Endodermal cell (in vitro differentiated cells): ENCODE data around the gene NCLN. TPM values are rescaled to one million over a fixed set of nuclear protein-coding genes. Genes with fewer than 3 reads are reported as not detected.

Experiments used
- DNase-seq: peaks from one replicate; pipeline ENCODE4 v3.0.0-alpha.2; 2017
- H3K27ac ChIP-seq: 2 replicates; pipeline ENCODE4 v1.5.1; 2013; ENCODE audit warnings: mild to moderate bottlenecking, low read depth, low read length, moderate library complexity
- H3K27me3 ChIP-seq: 2 replicates; pipeline ENCODE4 v1.6.1; 2013; ENCODE audit warnings: mild to moderate bottlenecking, low read length, moderate library complexity; ENCODE audit not compliant: insufficient read depth, control insufficient read depth, poor library complexity, severe bottlenecking
- H3K36me3 ChIP-seq: 2 replicates; pipeline ENCODE4 v1.7.0; 2013; ENCODE audit warnings: mild to moderate bottlenecking, low read length, moderate library complexity; ENCODE audit not compliant: control insufficient read depth, insufficient read depth
- H3K4me1 ChIP-seq: one replicate; pipeline ENCODE4 v1.7.0; 2013; ENCODE audit warnings: low read length; ENCODE audit not compliant: control insufficient read depth, insufficient read depth
- H3K4me3 ChIP-seq: 2 replicates; pipeline ENCODE4 v1.5.1; 2013; ENCODE audit warnings: mild to moderate bottlenecking, low read length, moderate library complexity
- H3K9ac ChIP-seq: 2 replicates; pipeline ENCODE4 v1.6.1; 2013; ENCODE audit warnings: mild to moderate bottlenecking, low read length, moderate library complexity; ENCODE audit not compliant: poor library complexity, severe bottlenecking; ENCODE audit errors: extremely low read depth
- H3K9me3 ChIP-seq: 2 replicates; pipeline ENCODE4 v1.6.1; 2013; ENCODE audit warnings: mild to moderate bottlenecking, low read length, moderate library complexity; ENCODE audit not compliant: control insufficient read depth
- H3K27ac Mint-ChIP-seq: 2 replicates; pipeline ENCODE4 v1.8.0; 2020; ENCODE audit warnings: mixed read lengths
- H3K27me3 Mint-ChIP-seq: 2 replicates; pipeline ENCODE4 v1.8.0; 2021; ENCODE audit warnings: mild to moderate bottlenecking, mixed read lengths; ENCODE audit not compliant: insufficient read depth
- H3K36me3 Mint-ChIP-seq: 2 replicates; pipeline ENCODE4 v1.8.0; 2020; ENCODE audit warnings: low read depth, mixed read lengths
- H3K4me1 Mint-ChIP-seq: 2 replicates; pipeline ENCODE4 v1.8.0; 2020; ENCODE audit warnings: mixed read lengths
- H3K4me3 Mint-ChIP-seq: 2 replicates; pipeline ENCODE4 v1.8.0; 2020; ENCODE audit warnings: mild to moderate bottlenecking, moderate library complexity, mixed read lengths
- H3K9me3 Mint-ChIP-seq: 2 replicates; pipeline ENCODE4 v1.8.0; 2020; ENCODE audit warnings: mild to moderate bottlenecking, mixed read lengths
- WGBS, 2 experiments: methylation state at CpG; one replicate each; pipeline versions ENCODE4 v1.1.5 to v1.1.7; 2013; ENCODE audit warnings: missing lambda C conversion rate in 2 of 2, mixed read lengths in 1 of 2; ENCODE audit not compliant: insufficient coverage in 1 of 2, insufficient read length in 1 of 2; 5-methylcytosine and 5-hydroxymethylcytosine counted together
- total RNA-seq, 2 donors: library from RNA; stranded (reverse); fragmentation: NEBNext Ultra II Directional in 1 of 2; extraction: Animal tissue kit (Norgen Biotek cat#: 25700) in 1 of 2; gene quantifications; 2 replicates in 1 of 2; 3 replicates in 1 of 2; pipeline ENCODE4 v1.2.1, GENCODE V29; 2021
- TF ChIP-seq, protein P1 (sequence below): fragments of 200-600 bp; sonication (generic); conservative IDR thresholded peaks from 2 replicates; pipeline ENCODE4 v1.5.0; 2021; ENCODE audit warnings: antibody characterized with exemption, mild to moderate bottlenecking

The NCLN gene
- total RNA-seq, 2 donors from 2014 or later: 80.6 to 91.2 TPM

DNA sequence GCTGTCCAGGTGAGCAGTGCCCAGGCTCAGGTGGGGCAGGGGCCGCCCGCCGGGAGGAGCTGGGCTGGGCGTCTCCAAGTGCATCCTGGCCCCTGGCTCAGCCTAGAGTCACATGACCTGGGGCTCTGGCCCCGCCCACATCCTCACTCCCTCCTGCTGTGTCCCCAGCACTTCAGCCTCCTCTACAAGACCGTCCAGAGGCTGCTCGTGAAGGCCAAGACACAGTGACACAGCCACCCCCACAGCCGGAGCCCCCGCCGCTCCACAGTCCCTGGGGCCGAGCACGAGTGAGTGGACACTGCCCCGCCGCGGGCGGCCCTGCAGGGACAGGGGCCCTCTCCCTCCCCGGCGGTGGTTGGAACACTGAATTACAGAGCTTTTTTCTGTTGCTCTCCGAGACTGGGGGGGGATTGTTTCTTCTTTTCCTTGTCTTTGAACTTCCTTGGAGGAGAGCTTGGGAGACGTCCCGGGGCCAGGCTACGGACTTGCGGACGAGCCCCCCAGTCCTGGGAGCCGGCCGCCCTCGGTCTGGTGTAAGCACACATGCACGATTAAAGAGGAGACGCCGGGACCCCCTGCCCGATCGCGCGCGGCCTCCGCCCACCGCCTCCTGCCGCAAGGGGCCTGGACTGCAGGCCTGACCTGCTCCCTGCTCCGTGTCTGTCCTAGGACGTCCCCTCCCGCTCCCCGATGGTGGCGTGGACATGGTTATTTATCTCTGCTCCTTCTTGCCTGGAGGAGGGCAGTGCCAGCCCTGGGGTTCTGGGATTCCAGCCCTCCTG is 21.9 kb downstream of the NCLN start:
- no peaks in the 10 kb centered on the region for H3K4me1 ChIP-seq
- 89 to 93% methylated on average over 17 to 42 of the region's 43 CpGs for WGBS, 2 experiments
- TF ChIP-seq, protein P1, sequence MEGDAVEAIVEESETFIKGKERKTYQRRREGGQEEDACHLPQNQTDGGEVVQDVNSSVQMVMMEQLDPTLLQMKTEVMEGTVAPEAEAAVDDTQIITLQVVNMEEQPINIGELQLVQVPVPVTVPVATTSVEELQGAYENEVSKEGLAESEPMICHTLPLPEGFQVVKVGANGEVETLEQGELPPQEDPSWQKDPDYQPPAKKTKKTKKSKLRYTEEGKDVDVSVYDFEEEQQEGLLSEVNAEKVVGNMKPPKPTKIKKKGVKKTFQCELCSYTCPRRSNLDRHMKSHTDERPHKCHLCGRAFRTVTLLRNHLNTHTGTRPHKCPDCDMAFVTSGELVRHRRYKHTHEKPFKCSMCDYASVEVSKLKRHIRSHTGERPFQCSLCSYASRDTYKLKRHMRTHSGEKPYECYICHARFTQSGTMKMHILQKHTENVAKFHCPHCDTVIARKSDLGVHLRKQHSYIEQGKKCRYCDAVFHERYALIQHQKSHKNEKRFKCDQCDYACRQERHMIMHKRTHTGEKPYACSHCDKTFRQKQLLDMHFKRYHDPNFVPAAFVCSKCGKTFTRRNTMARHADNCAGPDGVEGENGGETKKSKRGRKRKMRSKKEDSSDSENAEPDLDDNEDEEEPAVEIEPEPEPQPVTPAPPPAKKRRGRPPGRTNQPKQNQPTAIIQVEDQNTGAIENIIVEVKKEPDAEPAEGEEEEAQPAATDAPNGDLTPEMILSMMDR: no peak

DNA sequence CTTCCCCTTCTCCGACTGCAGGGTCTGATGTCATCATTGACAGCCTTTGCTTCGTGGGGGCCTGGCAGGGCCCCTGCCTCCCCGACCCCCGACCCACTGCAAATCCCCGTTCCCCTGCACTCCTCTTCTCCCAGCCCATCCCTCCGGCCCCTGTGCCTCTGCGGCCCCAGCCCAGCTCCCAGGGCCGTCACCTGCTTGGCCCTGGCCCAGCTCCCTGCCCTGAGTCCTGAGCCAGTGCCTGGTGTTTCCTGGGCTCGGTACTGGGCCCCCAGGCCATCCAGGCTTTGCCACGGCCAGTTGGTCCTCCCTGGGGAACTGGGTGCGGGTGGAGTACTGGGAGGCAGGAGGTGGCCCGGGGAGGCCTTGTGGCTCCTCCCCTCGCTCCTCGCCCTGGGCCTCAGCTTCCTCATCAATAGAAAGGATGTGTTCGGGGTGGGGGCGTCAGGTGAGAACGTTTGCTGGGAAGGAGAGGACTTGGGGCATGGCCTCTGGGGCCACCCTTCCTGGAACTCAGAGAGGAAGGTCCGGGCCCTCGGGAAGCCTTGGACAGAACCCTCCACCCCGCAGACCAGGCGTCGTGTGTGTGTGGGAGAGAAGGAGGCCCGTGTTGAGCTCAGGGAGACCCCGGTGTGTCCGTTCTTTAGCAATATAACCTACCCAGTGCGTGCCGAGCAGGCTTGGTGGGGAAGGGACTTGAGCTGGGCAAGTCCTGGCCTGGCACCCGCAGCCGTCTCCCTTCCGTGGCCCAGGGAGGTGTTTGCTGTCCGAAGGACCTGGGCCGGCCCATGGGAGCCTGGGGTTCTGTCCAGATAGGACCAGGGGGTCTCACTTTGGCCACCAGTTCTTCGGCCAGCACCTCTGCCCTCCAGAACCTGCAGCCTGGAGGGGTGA is 22.8 kb downstream of the NCLN start:
- H3K27me3 Mint-ChIP-seq: peaks cover 1% of the 10 kb centered on the region
- no peak overlapping the region for H3K9ac ChIP-seq
- no peak overlapping the region for H3K27ac ChIP-seq
- no peak overlapping the region for H3K4me3 ChIP-seq
- no peaks in the 10 kb centered on the region for H3K9me3 Mint-ChIP-seq
- peaks cover 26% of the 10 kb centered on the region for H3K36me3 Mint-ChIP-seq
- 92 to 95% methylated on average over 17 to 33 of the region's 33 CpGs for WGBS, 2 experiments
- H3K27me3 ChIP-seq: no peaks in the 10 kb centered on the region
- H3K9me3 ChIP-seq: no peaks in the 10 kb centered on the region
- no peaks in the 10 kb centered on the region for H3K4me1 Mint-ChIP-seq
- H3K4me1 ChIP-seq: no peaks in the 10 kb centered on the region
- TF ChIP-seq, protein P1: no peak
- H3K36me3 ChIP-seq: peaks cover 13% of the 10 kb centered on the region
- no peak overlapping the region for H3K27ac Mint-ChIP-seq
- H3K4me3 Mint-ChIP-seq: no peak overlapping the region
- DNase-seq: no peak

More for the DNA sequence above, 21.9 kb downstream of the NCLN start:
- Mint-ChIP-seq H3K4me3 (no peak overlapping the region), H3K9me3 (no peaks in the 10 kb centered on the region), H3K4me1 (no peaks in the 10 kb centered on the region), H3K27me3 (peaks cover 1% of the 10 kb centered on the region), H3K36me3 (peaks cover 28% of the 10 kb centered on the region), H3K27ac (no peak overlapping the region)
- H3K27ac ChIP-seq: no peak overlapping the region
- no peak overlapping the region for H3K9ac ChIP-seq
- H3K9me3 ChIP-seq: no peaks in the 10 kb centered on the region
- peaks cover 13% of the 10 kb centered on the region for H3K36me3 ChIP-seq
- H3K27me3 ChIP-seq: no peaks in the 10 kb centered on the region
- DNase-seq: peak; percentile 87
- H3K4me3 ChIP-seq: no peak overlapping the region

DNA sequence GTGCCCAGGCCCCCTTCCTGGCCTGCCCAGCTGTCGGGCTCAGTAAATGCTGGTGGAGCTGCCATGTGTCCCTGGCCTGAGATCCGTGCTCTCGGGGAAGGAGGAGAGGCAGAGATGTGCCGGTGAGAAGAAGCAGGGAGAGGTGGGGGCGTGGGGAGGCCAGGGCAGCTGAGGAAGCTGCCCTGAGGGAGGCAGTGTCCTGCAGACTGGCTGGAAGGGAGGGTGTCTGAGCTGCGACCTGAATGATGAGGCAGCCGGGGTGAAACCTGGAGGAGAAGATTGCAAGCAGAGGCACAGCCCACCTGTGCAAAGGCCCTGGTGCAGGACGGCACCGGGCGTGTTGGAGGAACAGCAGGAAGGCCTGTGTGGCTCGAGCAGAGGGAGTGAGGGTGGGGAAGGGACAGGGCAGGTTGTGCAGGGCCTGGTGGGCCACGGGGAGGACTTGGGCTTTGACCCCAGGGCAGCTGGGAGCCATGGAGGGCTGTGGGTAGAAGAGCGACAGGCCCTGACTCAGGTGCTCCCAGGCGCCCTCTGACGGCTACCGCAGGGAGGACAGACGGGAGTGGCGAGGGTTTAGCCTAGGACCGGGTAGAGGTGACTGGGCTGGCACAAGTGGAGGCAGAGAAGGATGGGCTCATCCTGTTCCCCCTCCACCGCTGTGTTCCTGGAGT is 24.8 kb downstream of the NCLN start:
- H3K36me3 ChIP-seq: peaks cover 13% of the 10 kb centered on the region
- H3K4me3 ChIP-seq: no peak overlapping the region
- Mint-ChIP-seq H3K9me3 (no peaks in the 10 kb centered on the region), H3K36me3 (peaks cover 21% of the 10 kb centered on the region), H3K4me1 (no peaks in the 10 kb centered on the region), H3K4me3 (no peak overlapping the region), H3K27me3 (peaks cover 1% of the 10 kb centered on the region), H3K27ac (no peak overlapping the region)
- no peaks in the 10 kb centered on the region for H3K9me3 ChIP-seq
- peak; percentile 92 for DNase-seq
- no peaks in the 10 kb centered on the region for H3K27me3 ChIP-seq
- no peaks in the 10 kb centered on the region for H3K4me1 ChIP-seq
- H3K27ac ChIP-seq: no peak overlapping the region
- no peak overlapping the region for H3K9ac ChIP-seq
- TF ChIP-seq, protein P1: peak; percentile 79
- 60 to 61% methylated on average over 10 to 20 of the region's 20 CpGs for WGBS, 2 experiments
